ENCODE data around the gene TTC7B.

TTC7B gene

DNA sequence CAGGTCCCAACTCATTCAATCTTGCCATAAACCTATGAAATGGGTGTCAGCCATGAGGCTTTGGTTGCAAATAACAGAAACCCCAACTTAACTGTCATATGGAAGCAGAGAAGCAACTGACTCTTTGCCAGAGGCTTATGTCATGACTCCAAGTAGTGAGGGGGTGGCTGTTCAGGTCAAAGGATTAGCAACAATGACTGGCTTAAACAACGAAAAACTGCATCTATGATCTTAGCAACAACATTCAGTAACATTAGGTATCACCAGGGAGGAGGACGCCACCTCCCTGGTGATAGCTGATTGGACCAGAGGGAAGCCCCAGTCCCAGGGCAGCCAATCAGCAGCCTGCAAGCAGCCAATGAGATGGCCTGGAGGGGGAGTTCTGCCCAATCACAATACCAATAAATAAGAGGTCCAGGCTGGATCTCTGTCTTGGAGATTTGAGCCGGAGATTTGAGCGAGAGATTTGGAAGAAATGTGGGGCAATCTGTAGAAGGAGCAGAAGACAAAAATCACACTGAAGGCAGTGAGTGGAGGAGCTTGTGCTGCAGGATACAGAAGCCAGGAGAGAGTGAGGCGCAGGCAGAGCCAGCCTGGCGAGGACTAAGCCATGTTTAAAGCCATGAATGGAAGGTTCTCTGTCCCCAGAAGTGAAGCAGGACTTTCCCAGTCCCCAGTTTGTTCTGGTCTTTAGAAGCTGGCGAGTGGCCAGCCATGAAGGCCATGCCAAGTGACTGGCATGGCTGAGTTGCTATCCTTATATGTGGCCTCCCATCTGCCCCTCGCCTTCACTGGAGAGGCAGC is 326.1 kb downstream of the TTC7B start:
- no peak for DNase-seq (ENCODE audit: low read depth in 2 of 2)

DNA sequence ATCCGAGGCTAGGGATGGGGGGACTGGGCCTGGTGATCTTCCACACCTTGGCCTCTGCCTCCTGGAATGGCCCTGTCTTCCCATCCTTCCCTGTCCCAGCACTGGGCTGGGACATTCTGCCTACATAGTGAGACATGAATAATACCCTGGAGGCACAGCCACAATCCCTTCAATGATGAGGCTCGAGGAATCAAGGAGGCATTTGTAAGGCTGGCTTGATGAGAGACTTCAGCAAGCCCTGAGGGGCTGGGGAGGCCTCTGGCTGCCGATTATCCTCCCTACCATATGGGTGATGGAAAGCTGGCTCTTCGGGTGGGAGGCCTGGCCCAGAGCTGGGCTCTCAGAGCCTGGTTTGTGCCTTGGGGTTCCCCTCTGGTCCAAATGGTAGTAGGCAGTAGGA is 326.9 kb downstream of the TTC7B start:
- no peak for DNase-seq (ENCODE audit: low read depth in 2 of 2)

DNA sequence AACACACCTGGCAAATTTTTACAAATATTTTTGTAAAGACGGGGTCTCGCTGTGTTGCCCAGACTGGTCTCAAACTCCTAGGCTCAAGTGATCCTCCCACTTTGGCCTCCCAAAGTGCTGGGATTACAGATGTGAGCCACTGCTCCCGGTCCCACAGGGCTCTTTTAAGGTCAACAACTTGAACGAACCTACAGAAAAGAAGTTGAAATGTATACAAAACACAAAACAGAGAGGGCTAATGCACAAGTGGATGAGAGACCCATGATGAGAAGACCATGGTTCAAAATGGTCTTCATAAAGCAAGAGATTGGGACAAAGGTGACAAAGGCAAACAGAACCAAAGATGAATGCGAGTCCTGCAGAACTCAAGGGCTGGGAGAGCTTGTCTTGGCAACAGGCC is 328.0 kb downstream of the TTC7B start:
- DNase-seq (ENCODE audit: low read depth in 2 of 2) = no peak

DNA sequence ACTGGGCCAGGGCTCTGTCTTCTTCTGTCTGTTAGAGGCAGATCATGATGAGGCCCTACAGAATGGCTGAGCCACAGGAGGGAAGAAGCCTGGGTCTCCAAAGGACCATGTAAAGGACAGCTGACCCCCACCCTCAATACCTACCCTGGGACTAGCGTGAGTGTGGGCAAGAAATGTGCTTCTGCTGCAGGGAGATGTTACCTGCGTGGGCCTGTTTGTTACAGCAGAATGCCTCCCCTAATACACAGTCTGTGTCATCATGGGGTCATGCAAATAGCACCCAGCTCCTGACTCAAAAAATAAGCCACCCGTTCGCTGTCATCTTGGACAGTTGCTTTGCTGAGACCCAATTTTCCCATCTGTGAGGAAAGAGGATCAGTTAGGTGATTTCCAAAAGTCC is 328.8 kb downstream of the TTC7B start:
- no peak for DNase-seq (ENCODE audit: low read depth in 2 of 2)

DNA sequence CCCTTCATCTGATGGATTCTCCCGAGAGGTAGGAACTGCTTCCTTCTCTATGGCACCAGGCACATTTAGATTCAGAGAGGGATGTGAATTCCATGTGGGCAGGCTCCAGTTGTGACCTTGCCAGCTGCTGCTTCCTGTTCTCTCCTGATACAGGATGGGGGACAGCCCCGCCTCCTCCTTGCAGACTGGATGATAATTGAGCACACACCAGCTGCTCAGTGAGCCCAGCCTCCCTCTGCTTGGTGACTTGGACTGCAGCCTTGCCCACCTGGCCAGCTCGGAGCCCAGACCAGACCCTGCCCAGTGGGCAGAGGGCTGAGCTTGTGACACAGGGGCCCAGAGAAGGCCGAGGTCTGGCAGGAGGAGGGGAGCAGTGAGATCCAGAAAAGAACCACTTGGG is 329.2 kb downstream of the TTC7B start:
- DNase-seq (ENCODE audit: low read depth in 2 of 2) = no peak

DNA sequence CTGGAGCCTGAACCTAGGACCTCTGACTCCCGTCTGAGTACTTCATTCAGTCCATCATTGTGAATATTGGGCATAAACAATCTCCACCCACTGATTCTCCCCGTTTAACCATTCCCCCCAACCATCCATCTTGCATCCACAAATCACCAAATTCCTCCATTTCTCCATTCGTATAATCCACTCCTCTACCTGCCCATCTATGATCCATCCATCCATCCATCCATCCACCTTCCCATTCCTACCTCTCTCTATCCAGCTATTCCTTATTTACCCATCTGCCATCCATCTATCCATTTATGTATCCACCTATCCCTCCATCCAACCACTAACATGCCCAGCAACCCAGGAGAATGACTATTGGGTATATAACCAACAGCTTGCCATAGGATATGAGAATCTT is 331.9 kb downstream of the TTC7B start:
- no peak for DNase-seq (ENCODE audit: low read depth in 2 of 2)

DNA sequence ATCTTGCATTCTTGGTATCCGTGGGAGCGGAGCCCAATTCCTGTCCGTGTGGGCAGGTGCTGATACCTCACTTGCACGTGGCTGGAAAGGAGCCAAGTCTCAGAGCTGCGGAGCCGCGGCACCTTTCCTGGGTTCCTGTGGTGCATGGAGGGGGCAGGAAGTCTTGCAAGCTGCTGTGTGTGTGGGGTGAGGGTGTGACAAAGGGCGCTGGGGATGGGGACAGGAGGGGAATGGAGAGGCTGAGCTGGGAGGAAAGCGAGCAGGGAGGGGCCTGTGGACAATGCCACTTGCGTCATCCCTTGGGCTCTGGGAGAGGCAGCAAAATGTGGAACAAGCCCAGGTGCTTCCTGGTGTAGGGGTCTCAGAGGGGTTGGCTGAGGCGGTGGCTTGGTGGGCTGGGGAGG is 332.7 kb downstream of the TTC7B start:
- DNase-seq (ENCODE audit: low read depth in 2 of 2) = no peak

DNA sequence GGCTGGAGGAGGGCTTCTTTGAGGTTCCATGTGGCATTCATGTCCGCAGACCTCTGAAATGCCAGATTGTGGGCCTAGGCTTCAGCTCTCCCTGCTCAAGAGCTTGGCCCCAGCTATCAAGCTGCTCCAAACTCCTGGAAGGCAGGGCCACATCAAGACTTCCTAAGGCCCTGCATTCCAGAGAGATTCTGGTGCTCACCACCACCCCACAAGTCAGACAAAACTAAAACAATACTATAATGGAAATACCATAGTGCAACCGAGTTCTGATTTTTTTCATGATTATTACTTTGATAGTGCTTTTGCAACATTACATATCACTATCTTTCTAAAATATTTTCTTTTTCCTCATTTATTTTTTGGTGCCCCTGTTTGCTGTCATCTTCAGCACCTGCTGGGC is 333.1 kb downstream of the TTC7B start:
- no peak for DNase-seq (ENCODE audit: low read depth in 2 of 2)

DNA sequence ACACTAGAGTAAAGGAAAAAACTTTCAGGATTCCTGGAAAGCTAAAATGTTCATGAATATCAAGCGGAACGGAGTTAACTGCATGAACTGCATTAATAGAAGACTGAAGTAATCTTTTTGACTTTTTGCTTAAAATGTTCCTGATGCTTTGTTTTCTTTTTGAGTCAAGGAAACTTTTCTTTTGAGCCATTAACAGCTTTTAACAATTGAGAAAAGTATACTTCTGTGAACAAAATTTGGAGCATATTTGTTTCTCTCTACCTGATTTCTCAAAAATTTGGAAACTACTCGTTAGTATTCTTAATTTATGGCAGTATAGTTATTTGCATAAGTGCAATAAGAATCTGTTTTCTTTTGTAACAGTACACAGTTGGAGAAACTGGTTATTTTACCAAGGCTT is 340.9 kb downstream of the TTC7B start:
- no peak for DNase-seq (ENCODE audit: low read depth in 2 of 2)
